Retina (tissue), 1 donor: ENCODE measurements around the gene PPP1R16B.
"Not testable (repeated sequence)": the region's sequence is repeated elsewhere in the genome, so short reads cannot be mapped to it uniquely, and the experiment has no call there.

Experiments used
- DNase-seq: peaks from one replicate; pipeline ENCODE4 v3.0.0-alpha.2; 2016

Gene PPP1R16B

GRCh38 chr20:38855356-38855755 lies 49.9 kb downstream of the PPP1R16B start:
- DNase-seq, result no peak

- DNase-seq, result no peak
Observed at GRCh38 chr20:38856570-38856969, 51.1 kb downstream of the PPP1R16B start.

DNA sequence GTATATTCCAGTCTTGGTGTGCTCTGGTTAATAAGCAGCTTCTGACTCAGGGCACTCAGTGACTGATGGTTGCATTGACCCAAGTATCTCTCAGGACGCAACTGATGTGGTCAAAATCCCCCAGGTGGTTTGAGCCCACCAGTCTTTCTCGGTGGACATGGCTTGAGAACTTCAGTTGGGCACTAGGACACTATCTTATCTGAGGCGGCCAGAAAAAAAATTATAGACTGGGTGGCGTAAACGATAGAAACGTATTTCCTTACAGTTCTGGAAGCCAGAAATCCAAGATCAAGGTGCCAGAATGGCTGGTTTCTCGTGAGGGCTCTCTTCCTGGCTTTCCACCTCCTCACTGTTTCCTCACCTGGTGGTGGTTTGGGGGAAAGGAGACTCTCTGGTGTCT lies 52.2 kb downstream of the PPP1R16B start:
- no peak for DNase-seq

DNA sequence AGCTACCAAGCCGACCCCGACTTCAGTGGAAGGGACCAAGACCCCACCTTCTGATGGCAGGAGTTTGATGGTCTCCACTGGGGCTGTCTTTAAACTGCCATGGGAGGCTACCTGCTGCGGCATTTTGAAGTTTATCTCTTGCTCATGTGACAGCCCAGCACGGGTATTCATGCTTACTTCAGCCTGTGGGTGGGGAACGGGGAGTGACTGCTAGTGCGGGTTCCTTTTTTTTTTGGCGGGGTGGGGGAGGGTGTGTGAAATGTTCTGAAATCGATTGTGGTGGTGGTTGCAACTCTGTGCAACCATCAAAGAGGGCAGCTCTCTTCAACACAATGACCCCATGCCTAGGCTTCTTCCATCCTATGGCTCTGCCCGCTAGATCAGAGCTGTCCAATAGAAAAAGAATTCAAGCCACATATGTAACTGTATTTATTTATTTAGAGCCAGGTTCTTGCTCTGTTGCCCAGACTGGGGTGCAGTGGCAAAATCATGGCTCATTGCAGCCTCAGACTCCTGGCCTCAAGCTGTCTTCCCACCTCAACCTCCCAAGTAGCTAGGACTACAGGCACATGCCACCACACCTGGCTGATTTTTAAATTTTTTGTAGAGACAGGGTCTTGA lies 53.7 kb downstream of the PPP1R16B start:
- no peak for DNase-seq

DNA sequence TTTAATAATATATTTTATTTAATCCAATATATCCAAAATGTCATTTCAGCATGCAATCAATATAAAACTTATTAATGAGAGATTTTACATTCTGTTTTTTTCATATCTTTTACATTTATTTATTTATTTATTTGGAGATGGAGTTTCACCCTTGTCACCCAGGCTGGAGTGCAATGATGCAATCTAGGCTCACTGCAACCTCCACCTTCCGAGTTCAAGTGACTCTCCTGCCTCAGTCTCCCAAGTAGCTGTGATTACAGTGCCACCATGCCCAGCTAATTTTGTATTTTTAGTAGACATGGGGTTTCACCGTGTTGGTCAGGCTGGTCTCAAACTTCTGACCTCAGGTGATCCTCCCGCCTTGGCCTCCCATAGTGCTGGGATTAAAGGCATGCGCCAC lies 54.4 kb downstream of the PPP1R16B start:
- DNase-seq, result not testable (repeated sequence)

DNA sequence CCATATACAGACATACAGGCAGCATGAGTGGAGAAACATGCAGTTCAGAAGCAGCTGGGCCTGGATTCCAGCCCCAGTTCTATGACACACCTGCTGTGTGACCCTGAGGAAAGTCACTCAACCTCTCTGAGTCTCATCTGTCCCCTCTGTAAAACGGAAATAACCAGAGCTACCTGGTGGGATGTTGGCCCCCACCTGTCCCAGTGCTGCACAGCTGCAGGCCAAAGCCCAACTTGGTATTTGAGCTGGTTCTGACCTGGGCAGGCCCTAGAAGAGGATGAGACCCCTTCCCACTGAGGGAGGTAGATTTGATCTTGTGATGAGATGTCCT lies 55.5 kb downstream of the PPP1R16B start:
- no peak for DNase-seq

DNA sequence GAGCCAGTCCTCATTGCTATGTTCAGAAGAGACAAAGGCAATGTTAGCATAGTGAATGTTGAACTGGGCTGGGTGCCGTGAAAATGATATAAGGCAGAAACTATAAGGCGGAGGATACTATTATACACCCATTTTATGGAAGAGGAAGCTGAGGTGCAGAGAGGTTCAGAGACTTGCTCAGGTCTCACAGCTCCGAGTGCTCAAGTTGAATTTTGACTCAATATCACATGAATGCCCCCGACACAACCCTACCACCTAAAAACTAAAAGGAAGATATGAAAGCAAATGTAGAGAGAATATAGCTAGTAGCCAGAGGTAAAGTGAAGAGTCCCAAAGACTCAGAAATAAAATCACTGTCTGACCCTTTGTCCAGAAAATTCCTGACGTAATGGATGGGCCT lies 56.7 kb downstream of the PPP1R16B start:
- no peak for DNase-seq

GRCh38 chr20:38863024-38863851 lies 57.7 kb downstream of the PPP1R16B start:
- no peak for DNase-seq

- peak; percentile 77 for DNase-seq
Observed at GRCh38 chr20:38864662-38865061, 59.2 kb downstream of the PPP1R16B start.

- DNase-seq, result no peak
Observed at GRCh38 chr20:38866265-38867061, 61.0 kb downstream of the PPP1R16B start.

GRCh38 chr20:38867062-38867359 lies 61.5 kb downstream of the PPP1R16B start:
- DNase-seq, result no peak

GRCh38 chr20:38870733-38871559 lies 65.4 kb downstream of the PPP1R16B start:
- DNase-seq, result no peak

- DNase-seq, result no peak
Observed at GRCh38 chr20:38871560-38871953, 66.1 kb downstream of the PPP1R16B start.

- DNase-seq, result no peak
Observed at GRCh38 chr20:38872036-38872435, 66.5 kb downstream of the PPP1R16B start.

DNA sequence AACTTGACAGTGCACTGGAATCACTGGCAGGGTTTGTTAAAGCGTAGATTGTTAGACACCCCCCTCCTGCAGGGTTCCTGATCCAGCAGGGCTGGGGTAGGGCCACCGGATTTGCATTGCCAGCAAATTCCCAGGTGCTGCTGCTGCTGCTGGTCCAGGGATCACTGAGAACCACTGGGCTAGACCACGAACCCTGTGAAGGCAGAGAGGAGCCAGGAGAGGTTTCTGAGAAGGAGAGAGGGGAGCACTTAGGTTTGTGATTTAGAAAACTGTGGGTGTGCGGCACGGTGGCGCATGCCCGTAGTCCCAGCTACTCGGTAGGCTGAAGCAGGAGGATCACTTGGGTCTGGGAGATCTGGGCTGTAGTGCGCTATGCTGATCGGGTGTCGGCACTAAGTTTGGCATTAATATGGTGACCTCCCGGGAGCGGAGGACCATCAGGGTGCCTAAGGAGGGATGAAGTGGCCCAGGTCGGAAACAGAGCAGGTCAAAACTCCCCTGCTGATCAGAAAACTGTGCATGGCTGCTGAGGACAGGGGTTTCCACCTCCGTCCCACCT lies 67.1 kb downstream of the PPP1R16B start:
- DNase-seq, result no peak

DNA sequence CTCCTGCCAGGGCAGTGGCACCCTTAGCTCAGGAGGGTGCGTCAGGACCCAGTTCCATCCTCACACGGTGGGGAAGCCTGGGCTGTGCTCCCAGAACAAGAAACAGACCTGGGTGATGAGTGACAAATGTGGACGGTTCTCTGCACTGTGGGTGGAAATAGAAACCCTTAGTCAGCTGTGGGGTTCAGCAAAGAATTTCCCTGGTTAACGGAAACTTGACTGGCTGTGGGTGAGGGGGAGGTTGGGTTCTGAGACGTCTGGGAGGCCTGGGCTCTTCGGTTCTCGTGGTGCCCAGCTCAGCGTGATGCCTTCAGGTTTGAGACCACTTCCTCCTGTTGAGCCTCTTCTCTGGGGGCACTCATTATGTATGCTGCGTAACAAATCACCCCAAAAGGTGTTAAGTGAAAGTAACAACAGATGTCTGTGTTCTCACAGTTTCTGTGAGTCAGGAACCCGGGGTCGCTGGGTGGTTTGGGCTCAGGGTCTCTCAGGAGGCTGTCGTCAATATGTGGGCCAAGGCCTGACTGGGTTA lies 67.6 kb downstream of the PPP1R16B start:
- no peak for DNase-seq

DNA sequence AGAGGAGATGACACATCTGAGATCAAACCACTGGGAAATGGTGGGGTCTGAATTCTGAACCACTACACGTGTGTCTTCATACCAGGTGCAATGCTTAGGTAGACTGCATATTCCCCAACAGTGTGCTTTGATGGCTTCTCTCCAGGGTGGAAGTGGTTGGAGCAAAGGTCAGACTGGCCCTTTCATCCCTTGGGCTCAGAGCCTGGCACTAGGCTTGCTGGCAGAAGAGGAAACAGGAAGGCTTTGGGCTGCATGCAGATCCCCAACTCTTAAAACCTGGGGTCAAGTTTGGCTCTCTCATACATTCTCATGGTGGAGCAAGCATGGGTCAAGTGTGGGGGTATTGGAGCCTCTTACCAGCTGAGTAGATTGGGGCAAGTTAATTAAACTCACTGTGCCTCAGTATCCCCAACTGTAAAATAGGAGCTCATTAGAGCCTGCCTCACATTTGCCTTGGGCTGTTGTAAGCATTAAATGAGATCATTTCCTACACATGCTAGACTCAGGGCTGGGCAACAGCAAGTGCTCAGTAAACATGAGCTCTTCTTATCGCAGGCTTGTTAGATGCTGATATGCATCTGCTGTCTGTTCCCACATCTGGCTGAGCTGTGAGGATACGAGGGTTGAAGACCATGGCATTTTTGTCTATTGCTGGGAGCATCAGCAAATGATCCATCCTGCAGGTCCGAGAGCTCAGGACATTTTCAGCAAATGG lies 69.1 kb downstream of the PPP1R16B start:
- no peak for DNase-seq

DNA sequence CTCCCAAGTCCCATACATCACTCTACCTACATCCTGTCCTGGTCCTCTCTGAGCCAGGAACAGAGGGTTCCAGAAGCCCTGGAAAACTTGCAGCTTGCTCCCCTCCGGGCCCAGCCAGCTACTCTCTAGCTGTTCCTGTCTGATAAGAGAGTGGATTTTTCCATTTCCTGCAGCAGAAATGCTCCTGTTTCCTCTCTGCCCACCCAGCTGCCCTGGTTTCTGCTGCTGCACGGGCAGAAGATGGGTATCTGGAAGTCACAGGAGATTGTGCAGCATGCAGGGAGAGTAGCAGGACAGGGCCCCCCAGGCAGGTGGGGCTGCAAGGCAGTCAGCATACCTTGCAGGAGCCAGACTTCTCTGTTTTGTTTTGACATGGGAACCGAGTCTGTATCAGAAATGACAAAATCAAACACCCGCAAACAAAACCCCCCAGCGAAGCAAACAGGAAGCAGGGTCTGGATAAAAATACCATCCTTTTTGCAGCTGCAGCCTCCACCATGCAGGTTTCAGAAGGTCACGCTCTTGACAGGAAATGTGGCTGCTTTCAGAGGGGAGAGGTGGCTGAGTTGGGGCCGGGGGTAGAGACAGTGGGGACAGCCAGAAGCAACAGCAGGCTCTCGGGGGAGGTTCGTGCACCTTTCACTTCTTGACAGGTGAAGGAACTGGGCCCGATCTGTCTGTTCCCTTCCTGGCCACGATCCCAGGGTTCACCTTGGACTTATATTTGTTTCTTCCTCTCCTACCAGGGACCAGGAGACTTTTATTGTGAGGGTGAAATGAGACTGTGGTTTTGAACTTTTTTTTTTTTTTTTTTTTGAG lies 69.9 kb downstream of the PPP1R16B start:
- no peak for DNase-seq

DNA sequence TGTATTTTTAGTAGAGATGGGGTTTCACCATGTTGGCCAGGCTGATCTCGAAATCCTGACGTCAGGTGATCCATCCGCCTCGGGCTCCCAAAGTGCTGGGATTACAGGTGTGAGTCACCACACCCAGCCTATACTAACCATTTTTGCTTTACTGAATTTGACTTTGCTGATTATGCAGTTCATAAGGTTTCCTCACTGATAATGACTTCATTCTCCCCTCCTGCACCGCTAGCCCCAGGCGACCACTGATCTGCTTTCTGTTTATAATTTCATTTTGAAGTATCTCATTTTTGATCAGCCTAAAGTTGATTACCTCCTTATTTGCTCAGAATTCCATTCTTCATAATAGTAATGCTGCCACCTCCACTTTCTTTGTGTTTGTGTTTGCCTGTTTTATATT lies 72.0 kb downstream of the PPP1R16B start:
- no peak for DNase-seq

DNA sequence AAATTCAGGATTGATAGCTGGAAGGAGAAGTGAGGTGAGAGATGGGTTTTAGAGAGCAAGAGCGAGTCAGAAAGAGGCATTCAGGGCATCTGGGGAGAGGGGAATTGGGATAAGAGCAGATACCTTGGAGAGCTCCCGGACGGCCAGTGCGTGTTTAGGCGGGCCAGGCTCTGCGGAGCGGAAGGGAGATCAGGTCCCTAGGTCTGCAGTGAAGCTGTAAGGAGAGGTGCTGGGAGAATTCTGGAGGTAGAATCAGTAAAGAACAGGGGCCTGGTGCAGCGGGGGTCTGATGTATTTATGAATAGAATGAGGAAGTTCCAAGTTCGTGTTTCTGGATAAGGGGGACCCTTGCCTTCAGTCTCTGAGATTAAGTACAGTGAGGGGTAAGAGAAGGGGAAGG lies 73.4 kb downstream of the PPP1R16B start:
- no peak for DNase-seq
